NCI-H69 (cell line): ENCODE data around the gene MAN2A2.
"Not testable (repeated sequence)": the region's sequence is repeated elsewhere in the genome, so short reads cannot be mapped to it uniquely, and the experiment has no call there.

Source experiments
- DNase-seq: peaks from one replicate; lab custom pipeline; 2025; lab: John Stamatoyannopoulos, UW

Gene MAN2A2

GRCh38 chr15:90871139-90871715, 31.9 kb upstream of the MAN2A2 start:
- peak; percentile 57 for DNase-seq

GRCh38 chr15:90871716-90872485, 31.2 kb upstream of the MAN2A2 start:
- peak; percentile 41 for DNase-seq

- peak; percentile 5 for DNase-seq
Observed at GRCh38 chr15:90872486-90873184, 30.5 kb upstream of the MAN2A2 start.

GRCh38 chr15:90873488-90873997, 29.6 kb upstream of the MAN2A2 start:
- DNase-seq = no peak

GRCh38 chr15:90873998-90874605, 29.0 kb upstream of the MAN2A2 start:
- peak; percentile 81 for DNase-seq

- not testable (repeated sequence) for DNase-seq
Observed at GRCh38 chr15:90874986-90875385, 28.1 kb upstream of the MAN2A2 start.

- no peak for DNase-seq
Observed at GRCh38 chr15:90875549-90875981, 27.5 kb upstream of the MAN2A2 start.

GRCh38 chr15:90876046-90876445, 27.1 kb upstream of the MAN2A2 start:
- no peak for DNase-seq

- DNase-seq = no peak
Observed at GRCh38 chr15:90876512-90877170, 26.5 kb upstream of the MAN2A2 start.

- no peak for DNase-seq
Observed at GRCh38 chr15:90877315-90877714, 25.8 kb upstream of the MAN2A2 start.

GRCh38 chr15:90877996-90878395, 25.1 kb upstream of the MAN2A2 start:
- DNase-seq = no peak

GRCh38 chr15:90878660-90879059, 24.4 kb upstream of the MAN2A2 start:
- no peak for DNase-seq

- no peak for DNase-seq
Observed at GRCh38 chr15:90879730-90880366, 23.3 kb upstream of the MAN2A2 start.

GRCh38 chr15:90880381-90881145, 22.5 kb upstream of the MAN2A2 start:
- DNase-seq = no peak

GRCh38 chr15:90881181-90881977, 21.7 kb upstream of the MAN2A2 start:
- no peak for DNase-seq

- no peak for DNase-seq
Observed at GRCh38 chr15:90881978-90882721, 21.0 kb upstream of the MAN2A2 start.

- DNase-seq = no peak
Observed at GRCh38 chr15:90882781-90883525, 20.1 kb upstream of the MAN2A2 start.

- DNase-seq = no peak
Observed at GRCh38 chr15:90883526-90883975, 19.6 kb upstream of the MAN2A2 start.
